ENCODE results near the gene ESM1.

ESM1 gene

GRCh38 chr5:54981928-54982327 is 3.5 kb downstream of the ESM1 start:
- no peak for DNase-seq (ENCODE audit: low read depth)

GRCh38 chr5:54975701-54976100 is 9.7 kb downstream of the ESM1 start:
- no peak for DNase-seq (ENCODE audit: low read depth)

- no peak for DNase-seq (ENCODE audit: low read depth)
These were observed 15.3 kb downstream of the ESM1 start for GRCh38 chr5:54969856-54970828.

GRCh38 chr5:54969242-54969641 is 16.2 kb downstream of the ESM1 start:
- DNase-seq (ENCODE audit: low read depth): no peak

GRCh38 chr5:54965806-54966205 is 19.6 kb downstream of the ESM1 start:
- DNase-seq (ENCODE audit: low read depth): no peak

- DNase-seq (ENCODE audit: low read depth): no peak
These were observed 21.0 kb downstream of the ESM1 start for GRCh38 chr5:54964405-54964804.

- DNase-seq (ENCODE audit: low read depth): no peak
These were observed 25.5 kb downstream of the ESM1 start for GRCh38 chr5:54959673-54960418.

- no peak for DNase-seq (ENCODE audit: low read depth)
These were observed 28.5 kb downstream of the ESM1 start for GRCh38 chr5:54956922-54957321.

- DNase-seq (ENCODE audit: low read depth): no peak
These were observed 38.2 kb downstream of the ESM1 start for GRCh38 chr5:54947187-54947586.

GRCh38 chr5:54946306-54946819 is 39.0 kb downstream of the ESM1 start:
- no peak for DNase-seq (ENCODE audit: low read depth)

GRCh38 chr5:54944364-54944763 is 41.0 kb downstream of the ESM1 start:
- DNase-seq (ENCODE audit: low read depth): peak; percentile 25

- no peak for DNase-seq (ENCODE audit: low read depth)
These were observed 43.2 kb downstream of the ESM1 start for GRCh38 chr5:54942064-54942778.

GRCh38 chr5:54936201-54936600 is 49.2 kb downstream of the ESM1 start:
- no peak for DNase-seq (ENCODE audit: low read depth)

- DNase-seq (ENCODE audit: low read depth): no peak
These were observed 52.6 kb downstream of the ESM1 start for GRCh38 chr5:54932789-54933188.

GRCh38 chr5:54930736-54931135 is 54.7 kb downstream of the ESM1 start:
- no peak for DNase-seq (ENCODE audit: low read depth)

Measured in activated gamma-delta T cell treated with anti-CD3 and anti-CD28 coated beads, Interleukin-2, amount 50 U/mL, for 16 hours (primary cell).